Measurements from ENCODE around the gene LDLRAD2. TPM values are rescaled to one million over a fixed set of nuclear protein-coding genes. Genes with fewer than 3 reads are reported as not detected.

The LDLRAD2 gene
- total RNA-seq, 1 donor from 2014 or later: not detected

DNA sequence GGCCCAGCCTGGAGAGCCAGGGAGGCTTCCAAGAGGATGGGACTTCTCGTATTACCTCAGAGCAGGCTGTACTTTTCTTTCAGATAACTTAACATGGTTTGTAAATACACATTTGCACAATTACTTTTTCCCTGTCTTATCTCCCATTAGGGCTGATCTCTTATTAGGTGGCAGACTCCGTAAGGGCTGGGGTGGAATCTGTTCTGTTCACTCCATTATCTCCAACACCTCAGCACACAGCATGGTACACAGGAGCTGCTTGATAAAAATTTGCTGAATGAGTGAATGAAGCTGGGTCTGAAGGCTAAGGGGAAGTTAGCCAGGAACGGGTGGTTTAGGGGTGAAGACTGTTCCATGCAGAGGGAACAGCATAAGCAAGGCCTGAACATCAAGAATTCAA, 48.9 kb downstream of the LDLRAD2 start:
- intact Hi-C loops (cut with micrococcal nuclease): no loop called here

- intact Hi-C loops (cut with micrococcal nuclease): no loop called here
These were observed 49.8 kb downstream of the LDLRAD2 start for GRCh38 chr1:21861602-21862429.

- intact Hi-C loops (cut with micrococcal nuclease): no loop called here
These were observed 51.9 kb downstream of the LDLRAD2 start for GRCh38 chr1:21863981-21864380.

- intact Hi-C loops (cut with micrococcal nuclease): no loop called here
These were observed 52.7 kb downstream of the LDLRAD2 start for GRCh38 chr1:21864730-21865129.

DNA sequence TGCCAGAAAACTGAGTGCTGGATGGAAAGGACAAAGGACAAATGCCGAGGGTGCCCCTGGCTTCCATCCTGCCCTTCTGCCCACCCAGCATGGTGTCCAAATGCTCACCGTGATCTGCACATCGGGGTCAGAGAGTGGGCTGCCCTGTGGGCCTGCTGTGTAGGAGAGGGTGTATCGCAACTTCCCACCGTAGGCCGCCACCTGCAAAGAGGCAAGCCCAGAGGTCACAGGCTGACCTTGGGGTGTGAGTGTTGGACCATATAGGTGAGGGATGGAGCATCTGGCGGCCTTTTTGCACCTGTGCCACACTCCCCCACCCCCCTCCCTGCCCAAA, 53.5 kb downstream of the LDLRAD2 start:
- intact Hi-C loops (cut with micrococcal nuclease): no loop called here

DNA sequence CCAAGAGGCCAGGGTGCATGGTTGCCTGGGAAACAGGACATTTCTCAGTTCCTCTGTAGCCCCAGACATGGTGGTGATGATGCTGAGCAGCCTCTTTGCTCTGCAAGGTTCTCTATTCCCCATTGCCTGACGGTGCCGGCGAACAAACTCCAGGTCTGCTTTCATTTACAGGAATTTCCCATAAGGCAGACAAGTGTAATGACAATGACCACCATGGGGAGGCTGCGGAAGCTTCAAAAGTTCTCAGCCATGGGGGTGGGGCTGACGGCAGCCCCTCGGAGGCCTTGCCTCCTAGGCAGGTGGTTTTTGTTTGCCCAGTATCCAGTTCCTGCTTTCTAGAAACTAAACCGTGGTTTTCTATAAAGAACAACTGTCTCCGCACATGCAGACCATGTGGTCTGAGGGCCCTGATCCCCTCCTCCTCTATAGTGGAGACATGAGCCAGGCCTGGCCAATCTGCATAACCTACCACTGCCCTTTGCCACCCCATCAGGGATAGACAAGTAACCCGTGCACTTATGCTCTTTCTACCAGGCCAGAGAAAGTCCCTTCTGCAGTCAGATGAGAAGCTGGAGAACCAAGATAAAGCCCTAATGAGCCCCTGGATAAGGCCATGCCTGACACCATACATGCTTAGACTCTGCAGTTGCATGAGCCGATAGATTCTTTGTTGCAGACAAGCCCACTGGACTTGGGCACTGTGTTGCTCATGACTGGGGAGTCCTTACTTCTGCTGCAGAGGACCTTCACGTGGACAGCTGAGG, 54.1 kb downstream of the LDLRAD2 start:
- intact Hi-C loops (cut with micrococcal nuclease): no loop called here

- intact Hi-C loops (cut with micrococcal nuclease): no loop called here
These were observed 54.6 kb downstream of the LDLRAD2 start for GRCh38 chr1:21866707-21867043.

DNA sequence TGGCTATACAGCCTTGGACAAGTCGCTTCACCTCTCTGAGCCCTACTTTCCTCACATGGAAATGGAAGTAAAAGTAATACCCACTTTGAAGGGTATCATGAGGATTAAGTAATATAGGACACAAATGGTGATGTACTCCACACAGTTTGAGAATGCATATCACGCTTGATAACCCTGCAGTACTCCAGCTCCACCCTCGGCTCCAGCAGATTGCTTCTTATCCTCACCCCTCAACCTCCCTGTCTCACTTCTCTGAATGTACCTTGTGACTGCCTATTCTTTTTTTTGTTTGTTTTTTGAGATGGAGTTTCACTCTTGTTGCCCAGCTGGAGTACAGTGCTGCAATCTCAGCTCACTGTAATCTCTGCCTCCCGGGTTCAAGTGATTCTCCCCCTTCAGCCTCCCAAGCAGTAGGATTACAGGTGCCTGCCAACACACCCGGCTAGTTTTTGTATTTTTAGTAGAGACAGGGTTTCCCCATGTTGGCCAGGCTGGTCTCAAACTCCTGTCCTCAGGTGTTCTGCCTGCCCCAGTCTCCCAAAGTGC, 55.5 kb downstream of the LDLRAD2 start:
- intact Hi-C loops (cut with micrococcal nuclease): no loop called here

DNA sequence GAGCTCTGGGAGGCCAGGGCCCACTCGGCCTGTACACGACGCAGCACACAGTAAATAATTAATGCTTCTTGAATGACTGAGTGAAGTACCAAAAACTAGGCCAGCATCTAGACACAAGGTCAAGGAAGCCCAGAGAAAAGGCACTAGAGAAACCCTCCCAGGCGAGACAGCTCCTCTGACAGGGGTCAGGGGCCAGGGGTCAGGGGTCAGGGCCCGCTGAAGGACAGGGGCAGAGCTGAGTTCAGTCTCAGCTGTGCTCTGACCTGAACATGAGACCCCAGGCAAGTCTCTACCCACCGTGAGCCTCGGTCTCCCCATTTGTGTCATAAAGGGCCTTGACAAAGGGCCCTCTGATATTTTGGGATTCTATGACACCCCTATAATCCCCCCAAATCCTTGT, 56.4 kb downstream of the LDLRAD2 start:
- intact Hi-C loops (cut with micrococcal nuclease): no loop called here

GRCh38 chr1:21868941-21869454, 56.9 kb downstream of the LDLRAD2 start:
- intact Hi-C loops (cut with micrococcal nuclease): no loop called here

- intact Hi-C loops (cut with micrococcal nuclease): no loop called here
These were observed 57.6 kb downstream of the LDLRAD2 start for GRCh38 chr1:21869620-21870121.

DNA sequence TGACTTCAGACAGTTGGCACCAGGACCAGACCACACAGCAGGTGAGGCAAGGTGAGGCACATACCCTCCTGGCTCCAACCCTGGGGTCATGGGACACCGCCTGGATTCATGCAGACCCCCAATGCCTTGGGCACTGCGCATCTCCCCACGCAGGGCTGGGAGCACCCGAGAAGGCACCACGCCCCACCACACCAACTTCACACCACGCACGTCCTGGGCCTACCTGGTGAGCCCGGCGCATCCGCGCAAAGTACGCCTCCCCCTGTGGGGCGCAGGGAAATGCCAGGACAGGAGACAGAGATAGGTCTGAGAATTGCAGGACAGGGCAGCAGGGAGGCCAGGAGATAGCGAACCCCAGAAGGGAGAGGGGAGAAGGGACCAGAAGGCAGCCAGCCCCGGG, 58.5 kb downstream of the LDLRAD2 start:
- intact Hi-C loops (cut with micrococcal nuclease): no loop called here

- intact Hi-C loops (cut with micrococcal nuclease): no loop called here
These were observed 59.9 kb downstream of the LDLRAD2 start for GRCh38 chr1:21871943-21872342.

GRCh38 chr1:21872445-21873079, 60.5 kb downstream of the LDLRAD2 start:
- intact Hi-C loops (cut with micrococcal nuclease): no loop called here

GRCh38 chr1:21873174-21873573, 61.1 kb downstream of the LDLRAD2 start:
- intact Hi-C loops (cut with micrococcal nuclease): no loop called here

DNA sequence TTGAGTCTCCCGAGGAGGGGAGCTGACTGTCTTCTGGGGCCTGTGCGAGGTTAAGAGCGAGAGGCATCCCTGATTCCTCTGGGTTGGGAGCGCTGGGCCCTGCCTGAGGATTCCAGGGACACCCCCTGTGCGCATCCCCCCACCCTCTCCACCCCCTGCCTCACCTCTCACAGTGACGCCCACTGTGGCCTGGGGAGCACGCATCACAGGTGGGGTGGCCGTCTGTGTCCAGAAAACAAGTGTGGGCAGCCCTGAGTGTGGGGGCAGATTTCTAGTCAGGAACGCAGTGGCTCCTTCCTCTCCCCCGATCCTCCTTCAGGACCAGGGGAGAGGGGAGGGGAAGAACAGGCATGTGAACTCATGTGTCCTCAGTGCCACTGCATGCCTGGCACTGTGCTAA, 61.7 kb downstream of the LDLRAD2 start:
- intact Hi-C loops (cut with micrococcal nuclease): no loop called here

- intact Hi-C loops (cut with micrococcal nuclease): no loop called here
These were observed 62.3 kb downstream of the LDLRAD2 start for GRCh38 chr1:21874328-21874727.

Other genes with a start within 250 kb of the LDLRAD2 start
- gene RAP1GAP, start 142.9 kb upstream of the LDLRAD2 start, total RNA-seq: 0.10 and 0.54 TPM in 2 replicates
- 81.6 and 84.3 TPM in 2 replicates for gene USP48, start 29.1 kb upstream of the LDLRAD2 start, total RNA-seq
- 3.9 and 4.0 TPM in 2 replicates for gene HSPG2, start 125.0 kb downstream of the LDLRAD2 start, total RNA-seq
- gene CELA3B, start 164.8 kb downstream of the LDLRAD2 start, total RNA-seq: not detected in 2 replicates
- gene CELA3A, start 189.4 kb downstream of the LDLRAD2 start, total RNA-seq: not detected in 2 replicates
- 412 and 419 TPM in 2 replicates for gene CDC42, start 240.4 kb downstream of the LDLRAD2 start, total RNA-seq